Spleen (tissue), 7 donors: Measurements from ENCODE around the gene PPARGC1A.

ENCODE experiments used
- CTCF ChIP-seq, 11 experiments: fragments of 200-600 bp in 7 of 11; fragments of 450-650 bp in 4 of 11; sonication (generic) in 4 of 11; IDR thresholded peaks in 8 of 11; conservative IDR thresholded peaks in 3 of 11; 1 replicate in 7 of 11; 2 replicates in 4 of 11; pipeline versions ENCODE4 v1.4.0 to v1.8.0; 2016 to 2021; ENCODE audit warnings: antibody characterized with exemption in 11 of 11, inconsistent platforms in 4 of 11, mild to moderate bottlenecking in 1 of 11
- POLR2A ChIP-seq, 3 donors: fragments of 450-650 bp; IDR thresholded peaks; one replicate each; pipeline ENCODE4 v1.5.1; 2017; ENCODE audit warnings: antibody characterized with exemption in 3 of 3, mild to moderate bottlenecking in 1 of 3
- POLR2AphosphoS5 ChIP-seq, 3 donors: sonication (generic); formaldehyde crosslinking; IDR thresholded peaks; one replicate each; pipeline ENCODE4 v1.5.1; 2017; ENCODE audit warnings: antibody characterized with exemption in 3 of 3
- donor health status: DM: no; HTN: no; CAD: no; lungs with moderate emphysema.
- donor health status: DM: no; HTN: no; CAD: no.
- donor health status: DM: no; HTN: no; CAD: no.

- TF ChIP-seq CTCF (IDR thresholded peaks at IDR 0.05 in 8 of 11, conservative IDR thresholded peaks at IDR 0.05 in 3 of 11) (no peak), POLR2A (IDR thresholded peaks at IDR 0.05) (no peak), POLR2AphosphoS5 (IDR thresholded peaks at IDR 0.05) (no peak)
Observed at GRCh38 chr4:23763559-23763958, 126.3 kb downstream of the PPARGC1A start.
